GM20431 (cell line): ENCODE results near the gene TTLL6.
"Not testable (repeated sequence)": the region's sequence is repeated elsewhere in the genome, so short reads cannot be mapped to it uniquely, and the experiment has no call there.

ENCODE experiments used
- in situ Hi-C: fragments of 300-500 bp; cut with MseI, MboI; formaldehyde crosslinking; loops from one replicate; pipeline ENCODE4 v1.15.0; 2020; ENCODE audit warnings: low sequenced_read_pairs; ENCODE audit not compliant: unreplicated experiment

Gene TTLL6

GRCh38 chr17:48726114-48726915, 90.7 kb downstream of the TTLL6 start:
- in situ Hi-C loops, result no loop called here

- in situ Hi-C loops, result no loop called here
Measured at GRCh38 chr17:48725288-48726064, 91.6 kb downstream of the TTLL6 start.

GRCh38 chr17:48725004-48725287, 92.1 kb downstream of the TTLL6 start:
- in situ Hi-C loops, result no loop called here

- in situ Hi-C loops, result no loop called here
Measured at GRCh38 chr17:48724251-48725003, 92.6 kb downstream of the TTLL6 start.

GRCh38 chr17:48723423-48724250, 93.4 kb downstream of the TTLL6 start:
- in situ Hi-C loops, result no loop called here

GRCh38 chr17:48722915-48723422, 94.1 kb downstream of the TTLL6 start, which contains the start of gene PRAC2:
Gene PRAC2, plus strand, starts transcription at chr17:48723185. Its CDS starts 1,226 bp downstream, at chr17:48724411.
- in situ Hi-C loops, result no loop called here

GRCh38 chr17:48722201-48722907, 94.7 kb downstream of the TTLL6 start, which contains the start of gene PRAC1:
Gene PRAC1, minus strand, starts transcription at chr17:48722518. Its CDS starts 126 bp downstream, at chr17:48722392.
- in situ Hi-C loops, result no loop called here

- in situ Hi-C loops, result no loop called here
Measured at GRCh38 chr17:48721009-48721402, 96.0 kb downstream of the TTLL6 start.

GRCh38 chr17:48720266-48721008, 96.6 kb downstream of the TTLL6 start:
- in situ Hi-C loops, result no loop called here

- in situ Hi-C loops, result no loop called here
Measured at GRCh38 chr17:48719642-48720265, 97.3 kb downstream of the TTLL6 start.

GRCh38 chr17:48718761-48719641, 98.0 kb downstream of the TTLL6 start:
- in situ Hi-C loops, result no loop called here

GRCh38 chr17:48718227-48718760, 98.7 kb downstream of the TTLL6 start:
- in situ Hi-C loops, result no loop called here

- in situ Hi-C loops, result no loop called here
Measured at GRCh38 chr17:48717367-48718226, 99.4 kb downstream of the TTLL6 start.

- in situ Hi-C loops, result not testable (repeated sequence)
Measured at GRCh38 chr17:48716549-48716948, 100.5 kb downstream of the TTLL6 start.

- in situ Hi-C loops, result no loop called here
Measured at GRCh38 chr17:48715496-48716399, 101.3 kb downstream of the TTLL6 start.
